PC-9 (cell line): Measurements from ENCODE around the gene CELSR2.

Source experiments
- EZH2 ChIP-seq: fragments of 200-600 bp; sonication (generic); IDR thresholded peaks from 2 replicates; pipeline ENCODE4 v1.8.0; 2017; ENCODE audit warnings: antibody characterized with exemption, low read depth
- TF ChIP-seq, protein P1 (sequence below): fragments of 200-600 bp; sonication (generic); conservative IDR thresholded peaks from 2 replicates; pipeline ENCODE4 v1.6.1; 2017; ENCODE audit warnings: mixed run types, antibody characterized with exemption, mild to moderate bottlenecking, moderate library complexity

DNA sequence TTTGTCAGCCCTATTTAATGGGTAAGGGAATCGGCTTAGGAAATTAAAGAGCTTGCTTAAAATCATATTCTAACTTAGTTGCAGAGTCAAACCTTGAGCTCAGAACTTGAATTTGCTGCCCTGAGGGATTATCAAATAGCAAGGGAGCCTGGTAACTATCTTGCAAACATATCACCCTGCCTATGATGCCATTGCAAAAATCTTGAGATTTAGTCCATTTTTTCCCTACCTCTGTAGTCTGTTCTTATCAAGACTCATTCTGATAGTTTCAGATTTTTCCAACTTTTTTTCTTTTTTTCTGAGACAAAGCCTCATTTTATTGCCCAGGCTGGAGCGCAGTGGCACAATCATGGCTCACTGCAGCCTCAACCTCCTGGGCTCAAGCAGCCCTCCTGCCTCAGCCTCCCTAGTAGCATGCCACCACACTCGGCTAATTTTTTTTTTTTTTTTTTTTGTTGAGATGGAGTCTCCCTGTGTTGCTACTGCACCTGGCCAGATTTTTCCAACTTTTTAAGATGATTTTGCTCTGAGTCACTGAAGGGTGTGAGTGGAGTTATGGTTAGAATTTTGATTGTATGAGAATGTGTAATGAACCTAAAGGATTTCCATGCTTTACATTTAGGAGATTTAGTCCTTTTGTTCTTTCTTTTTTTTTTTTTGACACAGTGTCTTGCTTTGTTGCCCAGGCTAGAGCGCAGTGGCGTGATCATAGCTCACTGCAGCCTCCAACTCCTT lies 23.5 kb upstream of the CELSR2 start:
- TF ChIP-seq, protein P1, sequence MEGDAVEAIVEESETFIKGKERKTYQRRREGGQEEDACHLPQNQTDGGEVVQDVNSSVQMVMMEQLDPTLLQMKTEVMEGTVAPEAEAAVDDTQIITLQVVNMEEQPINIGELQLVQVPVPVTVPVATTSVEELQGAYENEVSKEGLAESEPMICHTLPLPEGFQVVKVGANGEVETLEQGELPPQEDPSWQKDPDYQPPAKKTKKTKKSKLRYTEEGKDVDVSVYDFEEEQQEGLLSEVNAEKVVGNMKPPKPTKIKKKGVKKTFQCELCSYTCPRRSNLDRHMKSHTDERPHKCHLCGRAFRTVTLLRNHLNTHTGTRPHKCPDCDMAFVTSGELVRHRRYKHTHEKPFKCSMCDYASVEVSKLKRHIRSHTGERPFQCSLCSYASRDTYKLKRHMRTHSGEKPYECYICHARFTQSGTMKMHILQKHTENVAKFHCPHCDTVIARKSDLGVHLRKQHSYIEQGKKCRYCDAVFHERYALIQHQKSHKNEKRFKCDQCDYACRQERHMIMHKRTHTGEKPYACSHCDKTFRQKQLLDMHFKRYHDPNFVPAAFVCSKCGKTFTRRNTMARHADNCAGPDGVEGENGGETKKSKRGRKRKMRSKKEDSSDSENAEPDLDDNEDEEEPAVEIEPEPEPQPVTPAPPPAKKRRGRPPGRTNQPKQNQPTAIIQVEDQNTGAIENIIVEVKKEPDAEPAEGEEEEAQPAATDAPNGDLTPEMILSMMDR: no peak
- no peak for TF ChIP-seq EZH2
